Eye (tissue), 1 donor: ENCODE data around the gene SYS1.
A peak's percentile ranks its signal among the peaks of the same experiment; 100 is the strongest.
"Not testable (repeated sequence)": the region's sequence is repeated elsewhere in the genome, so short reads cannot be mapped to it uniquely, and the experiment has no call there.

Experiments used
- DNase-seq: peaks from one replicate; pipeline ENCODE4 v3.0.0-alpha.2; 2015

Gene SYS1

DNA sequence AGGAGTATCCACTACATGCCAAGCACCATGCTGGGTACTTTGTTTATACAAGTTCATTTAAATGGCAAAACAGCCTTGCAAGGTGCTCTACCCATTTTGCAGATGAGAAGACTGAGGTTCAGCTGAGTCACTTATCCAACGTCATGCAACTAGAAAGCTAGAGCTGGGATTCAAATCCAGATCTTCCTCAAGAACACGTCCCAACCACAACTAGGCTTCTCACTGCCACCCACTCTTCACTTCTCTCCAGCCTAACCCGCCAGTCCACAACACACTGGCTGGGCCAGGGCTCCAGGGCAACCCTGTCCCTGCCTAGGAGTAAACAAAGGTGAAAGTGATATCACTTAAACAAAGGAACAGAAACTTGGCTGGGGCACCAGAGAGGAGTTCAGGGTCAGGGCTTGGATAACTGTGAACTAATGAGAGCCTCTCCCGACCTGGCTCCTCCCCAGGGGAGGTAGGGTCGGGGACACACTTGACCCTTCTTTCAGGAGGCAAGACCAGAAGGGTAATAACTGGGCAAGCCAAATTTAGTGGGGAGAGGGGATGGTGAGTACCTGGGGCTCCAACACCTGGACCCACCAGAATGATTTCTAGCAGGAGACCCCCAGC lies 22.6 kb upstream of the SYS1 start:
- no peak for DNase-seq

DNA sequence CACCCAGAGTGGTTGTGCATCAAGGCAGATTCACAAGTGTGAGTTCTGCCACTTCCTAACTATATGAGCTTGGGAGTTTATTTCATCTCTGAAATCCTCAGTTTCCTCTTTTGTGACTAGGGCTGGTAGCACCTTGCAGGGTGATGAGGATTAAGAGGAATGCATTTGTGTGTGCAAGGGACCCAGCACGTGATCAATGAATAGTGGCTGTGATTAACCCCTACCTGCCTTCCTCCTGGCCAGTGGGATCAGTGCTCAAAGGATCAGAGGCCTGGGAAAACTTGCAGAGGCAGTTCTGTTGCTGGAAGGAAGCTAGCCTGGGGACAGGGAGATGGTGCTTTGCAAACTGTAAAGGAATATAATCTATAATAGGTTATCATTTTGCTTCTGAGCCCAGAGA lies 22.0 kb upstream of the SYS1 start:
- no peak for DNase-seq

GRCh38 chr20:45341579-45341938 lies 21.4 kb upstream of the SYS1 start:
- DNase-seq, result no peak

DNA sequence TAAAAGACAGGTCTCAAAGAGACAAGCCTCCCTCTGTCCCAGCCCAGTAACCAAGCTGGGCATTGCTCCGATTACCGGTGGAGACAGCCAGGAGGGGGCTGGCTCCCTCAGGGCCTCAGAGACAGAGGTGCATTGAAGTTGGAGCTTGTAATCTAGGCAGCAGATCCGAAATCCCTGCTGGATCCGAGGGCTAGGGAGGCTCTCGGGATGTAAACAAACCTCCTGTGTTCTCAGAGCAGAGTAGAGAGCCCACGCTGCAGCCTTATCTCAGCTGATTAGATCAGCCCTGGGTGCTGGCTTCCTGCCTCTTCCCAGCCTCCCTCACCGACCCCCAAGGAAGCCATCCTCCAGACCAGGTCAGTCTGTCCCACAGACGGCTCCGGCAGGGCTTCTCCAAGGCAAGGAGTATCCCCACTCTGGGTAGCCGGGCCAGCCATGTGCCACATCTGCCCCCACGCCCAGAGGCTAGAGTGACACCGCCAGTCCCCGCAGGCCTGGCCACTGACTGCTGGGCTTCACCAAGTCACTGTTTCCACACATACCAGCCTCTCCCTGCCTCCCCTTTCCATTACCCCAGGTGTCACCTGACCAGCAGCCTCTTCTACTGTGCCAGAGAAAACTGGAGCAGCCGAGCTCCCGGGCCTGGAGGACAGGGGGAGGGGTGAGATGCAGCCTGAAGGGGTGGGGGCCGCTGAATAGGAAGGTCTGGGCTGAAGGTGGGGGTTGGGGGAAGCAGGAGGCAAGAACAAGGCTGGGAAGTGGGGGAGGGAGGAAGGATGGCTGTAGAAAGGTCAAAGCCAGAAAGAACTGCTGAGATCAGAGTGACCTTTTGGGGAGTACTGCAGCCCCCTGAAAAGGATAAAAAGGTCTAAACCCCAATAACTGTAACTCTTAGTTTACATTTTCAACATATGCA lies 20.8 kb upstream of the SYS1 start:
- DNase-seq, result peak; percentile 58

DNA sequence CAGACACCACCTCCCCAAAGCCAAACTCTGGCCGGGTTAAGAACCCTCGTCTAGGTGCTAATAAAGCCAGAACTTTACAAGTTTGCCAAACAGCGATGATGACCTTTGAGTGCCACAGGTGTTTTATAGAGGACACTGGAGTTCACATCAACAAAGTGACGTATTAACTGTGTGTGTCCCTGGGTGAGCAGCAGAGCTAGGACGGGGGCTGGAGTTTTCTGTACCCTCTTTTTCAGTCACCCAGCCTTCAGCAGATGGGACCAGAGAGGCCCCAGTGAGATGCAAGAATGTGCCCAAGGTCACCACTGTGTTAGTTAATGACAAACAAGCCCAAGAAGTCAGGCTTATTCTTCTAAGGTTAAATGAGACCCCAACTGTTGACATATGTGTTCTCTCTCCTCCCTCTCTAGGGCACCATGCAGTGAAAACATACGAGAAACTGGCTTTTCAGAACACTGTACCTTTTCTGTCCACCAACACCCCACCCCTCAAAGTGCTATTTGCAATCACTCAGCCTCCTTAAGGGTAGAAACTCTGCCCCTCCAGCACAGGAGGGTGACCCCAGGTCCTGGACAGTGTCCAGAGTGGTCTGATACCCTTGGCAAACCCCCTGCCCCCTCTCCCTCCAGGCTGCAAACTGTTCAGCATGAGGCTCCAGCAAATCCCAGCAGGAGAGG lies 20.0 kb upstream of the SYS1 start:
- no peak for DNase-seq

- DNase-seq, result no peak
These were observed 19.3 kb upstream of the SYS1 start for GRCh38 chr20:45343532-45344167.

GRCh38 chr20:45344168-45344860 lies 18.6 kb upstream of the SYS1 start:
- no peak for DNase-seq

GRCh38 chr20:45345104-45345936 lies 17.6 kb upstream of the SYS1 start:
- no peak for DNase-seq

GRCh38 chr20:45346291-45346718 lies 16.7 kb upstream of the SYS1 start:
- no peak for DNase-seq

DNA sequence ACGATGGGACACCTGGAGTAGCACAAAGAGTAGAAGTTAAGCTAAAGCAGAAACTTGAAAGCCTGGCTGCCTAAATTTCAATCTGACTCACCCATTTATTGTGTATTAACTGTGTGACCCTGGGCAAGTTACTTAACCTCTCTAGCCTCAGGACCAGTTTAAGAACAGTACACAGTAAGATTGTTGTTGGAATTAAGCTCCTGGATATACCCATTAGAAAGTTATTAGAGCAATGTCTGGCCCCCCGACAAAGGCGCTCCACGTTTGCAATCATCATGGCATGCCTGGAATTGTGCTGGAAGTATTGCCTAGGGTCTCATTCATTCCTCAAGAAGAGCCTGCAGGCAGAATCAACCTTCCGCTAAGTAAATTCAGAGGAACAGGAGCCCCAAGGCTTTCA lies 16.1 kb upstream of the SYS1 start:
- no peak for DNase-seq

- DNase-seq, result no peak
These were observed 15.5 kb upstream of the SYS1 start for GRCh38 chr20:45347297-45347935.

DNA sequence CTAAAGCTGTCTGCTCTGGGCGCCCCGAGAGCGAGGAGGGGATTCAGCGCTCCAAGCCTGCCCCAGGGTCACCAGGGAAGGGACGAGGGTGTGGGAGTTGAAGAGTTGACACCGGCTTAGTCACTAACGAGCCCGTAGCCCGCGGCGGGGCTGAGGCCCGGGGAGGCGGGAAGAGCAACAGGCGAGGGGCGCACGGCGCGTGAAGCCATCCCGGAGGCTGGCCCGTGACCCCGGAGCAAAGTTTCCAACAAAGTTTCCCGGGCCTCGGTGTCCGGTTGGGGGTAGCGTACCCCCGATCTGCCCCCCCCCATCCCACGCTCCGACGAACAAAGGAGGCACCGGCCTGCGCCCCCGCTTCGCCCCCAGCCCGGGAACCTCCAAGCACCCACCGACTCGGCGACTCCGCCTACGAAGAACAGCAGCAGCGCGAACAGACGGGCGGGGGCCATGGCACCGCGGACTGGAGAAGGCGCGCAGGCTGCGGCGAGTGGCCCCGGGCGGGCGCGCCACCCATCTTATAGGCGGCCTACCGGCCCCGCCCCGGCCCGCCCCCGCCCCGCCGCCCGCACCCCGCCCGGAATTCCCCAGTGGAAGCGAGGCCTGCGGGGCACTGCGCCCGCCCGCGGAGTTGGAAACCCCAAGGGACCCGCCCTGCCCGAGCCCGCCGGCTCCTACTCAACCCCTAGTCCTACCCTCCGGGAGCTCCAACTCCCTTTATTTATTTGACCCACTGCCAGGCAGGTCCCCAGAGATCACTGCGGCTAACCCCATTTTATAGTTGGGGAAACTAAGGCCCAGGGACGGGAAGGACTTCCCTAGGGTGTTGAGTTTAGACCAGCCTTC lies 14.8 kb upstream of the SYS1 start, which contains the start of gene SDC4:
Gene SDC4, minus strand, starts transcription at position 489 of the 843 bp plus-strand sequence. Its CDS starts 40 bp downstream, at position 449.
- DNase-seq, result peak; percentile 72

GRCh38 chr20:45350217-45350616 lies 12.7 kb upstream of the SYS1 start:
- no peak for DNase-seq

DNA sequence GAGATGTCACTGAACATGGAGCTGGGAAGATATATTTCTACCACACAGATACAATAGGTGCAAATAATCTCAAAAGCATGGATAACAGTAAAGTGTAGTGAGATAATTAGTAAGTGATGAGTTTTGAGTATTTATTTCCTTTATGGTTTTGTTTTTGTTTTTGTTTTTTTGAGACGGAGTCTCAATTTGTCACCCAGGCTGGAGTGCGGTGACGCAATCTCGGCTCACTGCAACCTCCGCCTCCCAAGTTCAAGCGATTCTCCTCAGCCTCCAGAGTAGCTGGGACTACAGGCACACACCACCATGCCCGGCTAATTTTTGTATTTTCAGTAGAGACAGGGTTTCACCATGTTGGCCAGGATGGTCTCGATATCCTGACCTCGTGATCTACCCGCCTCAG lies 12.2 kb upstream of the SYS1 start:
- not testable (repeated sequence) for DNase-seq

DNA sequence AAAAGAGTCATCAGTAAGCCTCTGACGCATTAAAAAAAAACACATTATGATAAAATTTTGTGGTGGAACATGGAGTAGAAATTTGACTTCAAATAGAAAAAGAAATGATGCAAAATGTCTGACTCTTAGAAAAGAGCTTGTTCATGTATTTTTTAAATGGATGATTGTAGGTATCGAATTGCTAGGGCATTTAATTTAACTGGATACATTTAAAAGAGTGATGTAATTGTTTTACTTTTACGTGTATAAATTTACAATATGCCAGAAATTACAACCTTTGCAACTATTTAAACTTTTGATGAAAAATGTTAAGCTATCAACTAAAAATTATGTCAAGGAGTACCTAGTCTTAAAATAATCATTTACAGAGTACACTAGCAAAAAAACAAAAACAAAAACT lies 10.2 kb upstream of the SYS1 start:
- DNase-seq, result no peak

DNA sequence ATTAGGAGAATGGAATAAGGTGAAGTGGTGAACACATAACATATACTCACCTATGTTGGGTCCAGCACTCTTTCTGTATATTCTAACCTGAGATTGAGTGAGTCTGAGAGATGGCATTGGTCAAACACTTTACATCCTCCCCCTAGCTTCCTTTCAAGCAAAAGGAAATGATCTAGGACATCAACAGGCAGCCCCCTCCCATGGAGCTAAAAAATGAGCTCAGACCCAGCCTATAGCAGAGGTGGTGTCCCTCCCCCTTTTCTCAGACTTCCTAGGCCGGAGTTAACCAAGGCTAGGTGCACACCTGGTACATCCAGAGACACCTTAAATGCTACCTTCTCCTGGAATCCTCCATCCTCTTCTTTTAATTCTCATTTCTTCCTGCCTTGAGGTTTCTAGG lies 9.2 kb upstream of the SYS1 start:
- no peak for DNase-seq

- no peak for DNase-seq
These were observed 8.3 kb upstream of the SYS1 start for GRCh38 chr20:45354423-45355208.

DNA sequence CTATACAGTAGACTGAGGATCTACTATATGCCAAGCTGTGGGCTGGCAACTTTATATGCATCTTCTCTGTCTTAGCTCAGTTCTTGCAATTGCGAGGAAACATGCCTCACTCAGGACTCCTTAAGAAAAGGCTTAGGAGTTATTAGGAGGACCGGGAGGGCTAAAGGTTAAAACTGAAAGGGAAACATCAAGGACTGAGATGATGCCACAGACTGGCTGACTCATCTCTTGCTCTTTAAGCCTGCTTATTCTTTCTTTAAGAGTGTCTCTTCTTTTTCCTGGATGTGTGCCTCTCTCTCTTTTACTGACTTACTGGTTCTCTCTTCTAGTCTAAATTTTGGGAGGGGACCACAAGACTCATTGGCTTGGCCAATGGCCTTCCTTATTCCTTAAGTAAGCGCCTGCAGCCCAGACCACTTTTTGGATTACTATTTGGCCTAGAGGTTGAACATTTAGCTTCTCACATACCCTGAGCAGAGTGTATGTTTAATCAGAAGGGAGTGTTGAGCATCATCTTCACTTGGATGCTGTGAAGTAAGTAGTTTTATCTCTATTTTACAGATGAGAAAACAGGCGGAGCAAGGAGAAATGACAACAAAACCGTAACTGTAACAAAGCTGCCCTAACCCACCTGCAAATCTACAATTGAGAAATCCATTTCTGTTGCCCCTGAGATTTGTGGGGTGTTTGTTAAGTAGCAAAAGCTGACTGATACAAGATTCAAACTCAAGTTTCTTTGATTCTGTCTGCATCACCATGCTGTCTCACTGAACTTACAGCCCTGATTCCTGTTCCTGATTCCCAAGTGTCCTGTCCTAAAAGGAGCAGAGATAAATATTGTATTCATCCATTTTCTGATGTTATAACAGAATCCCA lies 7.5 kb upstream of the SYS1 start:
- DNase-seq, result no peak
